Vagina (tissue), 2 donors: ENCODE data around the gene TXNRD2. TPM values are rescaled to one million over a fixed set of nuclear protein-coding genes. Genes with fewer than 3 reads are reported as not detected.
A peak's percentile ranks its signal among the peaks of the same experiment; 100 is the strongest.

ENCODE experiments used
- DNase-seq, 2 donors: peaks; one replicate each; pipeline ENCODE4 v3.0.0-alpha.2; 2017; ENCODE audit errors: extremely low spot score in 2 of 2
- H3K27ac ChIP-seq: fragments of 200-600 bp; sonication (generic); one replicate; pipeline ENCODE4 v1.5.1; 2019
- H3K27me3 ChIP-seq: fragments of 200-600 bp; sonication (generic); one replicate; pipeline ENCODE4 v1.5.1; 2019
- H3K36me3 ChIP-seq, 2 donors: fragments of 200-600 bp; sonication (generic); one replicate each; pipeline ENCODE4 v1.5.1; 2017 to 2019
- H3K4me1 ChIP-seq: fragments of 200-600 bp; sonication (generic); one replicate; pipeline ENCODE4 v1.5.1; 2019
- H3K4me3 ChIP-seq, 2 donors: fragments of 200-600 bp; sonication (generic); 1 replicate in 1 of 2; 2 replicates in 1 of 2; pipeline ENCODE4 v1.5.1; 2016 to 2019
- H3K9me3 ChIP-seq: fragments of 200-600 bp; sonication (generic); one replicate; pipeline ENCODE4 v1.5.1; 2019
- POLR2A ChIP-seq, 2 donors: fragments of 450-650 bp; IDR thresholded peaks; one replicate each; pipeline ENCODE4 v1.6.1; 2017; ENCODE audit warnings: antibody characterized with exemption in 2 of 2, mild to moderate bottlenecking in 2 of 2, moderate library complexity in 2 of 2
- POLR2AphosphoS5 ChIP-seq, 2 donors: sonication (generic); formaldehyde crosslinking; IDR thresholded peaks; one replicate each; pipeline ENCODE4 v1.9.0; 2017; ENCODE audit warnings: antibody characterized with exemption in 2 of 2, mild to moderate bottlenecking in 2 of 2, low read depth in 1 of 2; ENCODE audit not compliant: insufficient read depth in 1 of 2
- intact Hi-C: fragments of 100-400 bp; cut with DNase I; formaldehyde crosslinking; loops from one replicate; pipeline ENCODE4 v1.15.1; 2023
- total RNA-seq: library from RNA; depleted of rRNA; stranded (reverse); fragments of >200 nt; gene quantifications from one replicate; pipeline ENCODE4 v1.2.3, GENCODE V29; 2016
- TF ChIP-seq, protein P1 (sequence below), 3 experiments: fragments of 450-650 bp in 2 of 3; fragments of 200-600 bp in 1 of 3; sonication (generic) in 1 of 3; IDR thresholded peaks; one replicate each; pipeline ENCODE4 v1.5.1; 2017 to 2019; ENCODE audit warnings: antibody characterized with exemption in 3 of 3, mild to moderate bottlenecking in 2 of 3, moderate library complexity in 2 of 3

TXNRD2 gene
- total RNA-seq, 1 donor from 2014 or later, result 13.5 TPM

DNA sequence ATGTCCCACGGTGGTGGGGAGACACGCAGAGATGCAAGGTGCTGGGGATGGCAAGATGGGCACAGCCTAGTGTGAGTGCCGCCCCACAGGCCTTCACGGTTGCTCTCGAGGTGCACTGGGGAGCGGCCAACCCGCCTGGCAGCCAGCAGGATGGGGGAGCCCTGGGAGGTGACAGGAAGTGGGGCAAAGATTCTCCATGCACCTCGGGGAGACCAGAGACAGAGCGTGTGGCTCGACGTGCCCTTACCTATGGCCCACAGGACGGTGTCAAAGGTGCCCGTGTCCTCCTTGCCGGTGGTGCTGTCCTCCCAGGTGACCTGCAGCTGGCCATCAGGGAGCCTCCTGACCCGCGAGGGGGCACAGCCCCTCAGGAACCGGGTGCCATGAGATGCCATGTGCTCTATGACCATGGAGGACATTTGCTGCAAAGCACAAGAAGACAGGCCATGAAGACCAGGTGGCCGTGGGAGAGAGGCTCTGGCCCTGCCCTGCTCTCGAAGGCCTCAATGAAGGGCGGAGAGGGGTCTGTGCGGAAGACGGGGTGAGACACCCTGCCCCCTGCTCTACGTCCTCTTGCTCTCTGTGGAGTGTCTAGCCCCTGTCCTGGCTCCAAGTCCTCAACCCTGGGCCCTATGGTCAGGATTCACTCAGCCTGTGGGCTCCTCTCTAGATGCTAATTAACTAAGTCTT is 46.3 kb downstream of the TXNRD2 start:
- TF ChIP-seq, protein P1, sequence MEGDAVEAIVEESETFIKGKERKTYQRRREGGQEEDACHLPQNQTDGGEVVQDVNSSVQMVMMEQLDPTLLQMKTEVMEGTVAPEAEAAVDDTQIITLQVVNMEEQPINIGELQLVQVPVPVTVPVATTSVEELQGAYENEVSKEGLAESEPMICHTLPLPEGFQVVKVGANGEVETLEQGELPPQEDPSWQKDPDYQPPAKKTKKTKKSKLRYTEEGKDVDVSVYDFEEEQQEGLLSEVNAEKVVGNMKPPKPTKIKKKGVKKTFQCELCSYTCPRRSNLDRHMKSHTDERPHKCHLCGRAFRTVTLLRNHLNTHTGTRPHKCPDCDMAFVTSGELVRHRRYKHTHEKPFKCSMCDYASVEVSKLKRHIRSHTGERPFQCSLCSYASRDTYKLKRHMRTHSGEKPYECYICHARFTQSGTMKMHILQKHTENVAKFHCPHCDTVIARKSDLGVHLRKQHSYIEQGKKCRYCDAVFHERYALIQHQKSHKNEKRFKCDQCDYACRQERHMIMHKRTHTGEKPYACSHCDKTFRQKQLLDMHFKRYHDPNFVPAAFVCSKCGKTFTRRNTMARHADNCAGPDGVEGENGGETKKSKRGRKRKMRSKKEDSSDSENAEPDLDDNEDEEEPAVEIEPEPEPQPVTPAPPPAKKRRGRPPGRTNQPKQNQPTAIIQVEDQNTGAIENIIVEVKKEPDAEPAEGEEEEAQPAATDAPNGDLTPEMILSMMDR (IDR thresholded peaks at IDR 0.05), result no peak
- TF ChIP-seq POLR2AphosphoS5 (IDR thresholded peaks at IDR 0.05; ENCODE audit: insufficient read depth in 1 of 2, low read depth in 1 of 2), result no peak
- TF ChIP-seq POLR2A (IDR thresholded peaks at IDR 0.05), result no peak
- Histone ChIP-seq H3K4me1 (peaks cover 26% of the 10 kb centered on the region), H3K36me3 (peaks cover 0 to 9% of the 10 kb centered on the region in 2 donors), H3K4me3 (no peak overlapping the region), H3K9me3 (no peaks in the 10 kb centered on the region), H3K27me3 (no peaks in the 10 kb centered on the region), H3K27ac (no peak overlapping the region)
- intact Hi-C loops, result no loop called here
- DNase-seq, result no peak

DNA sequence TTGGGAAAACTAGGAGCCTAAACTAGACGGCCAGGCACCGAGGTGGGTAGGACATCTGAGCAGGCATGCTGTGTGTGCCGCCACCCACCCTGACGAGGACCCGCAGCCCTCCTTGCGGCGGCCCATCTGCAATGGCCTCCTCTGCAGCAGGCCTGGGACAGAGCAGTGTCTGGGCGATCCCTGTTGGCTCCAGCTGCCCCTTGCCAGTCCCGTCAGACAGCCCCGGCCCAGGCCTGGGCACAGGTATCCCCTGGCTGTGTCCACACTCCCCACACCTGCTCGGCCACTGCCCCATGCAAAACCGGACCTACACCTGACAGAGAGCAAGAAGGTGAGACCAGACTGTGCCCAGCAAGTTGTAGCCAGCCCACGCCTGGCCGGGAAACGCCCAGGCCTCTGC is 48.3 kb downstream of the TXNRD2 start:
- no peak for DNase-seq
- intact Hi-C loops, result no loop called here
- no peaks in the 10 kb centered on the region for H3K9me3 ChIP-seq
- H3K4me1 ChIP-seq, result peaks cover 26% of the 10 kb centered on the region
- peaks cover 0 to 9% of the 10 kb centered on the region in 2 donors for H3K36me3 ChIP-seq
- TF ChIP-seq POLR2AphosphoS5 (IDR thresholded peaks at IDR 0.05; ENCODE audit: insufficient read depth in 1 of 2, low read depth in 1 of 2), result no peak
- TF ChIP-seq, protein P1 (IDR thresholded peaks at IDR 0.05), result no peak
- no peak for TF ChIP-seq POLR2A (IDR thresholded peaks at IDR 0.05)
- H3K4me3 ChIP-seq, result no peak overlapping the region
- H3K27me3 ChIP-seq, result no peaks in the 10 kb centered on the region
- H3K27ac ChIP-seq, result peak overlapping the region; percentile 84

DNA sequence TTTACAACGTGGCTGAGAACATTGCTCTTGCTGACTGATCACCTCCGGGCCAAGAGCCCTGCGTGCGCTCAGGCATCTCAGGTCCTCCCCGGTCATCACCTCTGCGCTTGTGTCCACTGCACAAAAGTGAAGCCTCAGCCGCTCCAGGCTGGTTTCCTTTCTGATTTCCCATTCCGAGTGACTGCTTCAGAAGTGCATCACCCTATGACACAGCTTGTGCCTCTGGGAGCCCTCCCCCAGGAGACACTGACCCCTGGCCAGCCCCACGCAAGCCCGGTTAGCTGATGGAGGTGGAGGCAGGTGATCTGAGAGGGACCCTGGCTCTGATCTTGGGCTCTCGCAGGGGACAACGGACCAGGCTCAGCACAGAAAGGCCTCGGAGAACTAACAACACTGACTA is 48.7 kb downstream of the TXNRD2 start:
- Histone ChIP-seq H3K27ac (peak overlapping the region; percentile 84), H3K4me3 (no peak overlapping the region), H3K4me1 (peaks cover 26% of the 10 kb centered on the region), H3K9me3 (no peaks in the 10 kb centered on the region), H3K36me3 (peaks cover 0 to 5% of the 10 kb centered on the region in 2 donors), H3K27me3 (no peaks in the 10 kb centered on the region)
- DNase-seq, result no peak
- TF ChIP-seq POLR2A (IDR thresholded peaks at IDR 0.05) (no peak), POLR2AphosphoS5 (IDR thresholded peaks at IDR 0.05; ENCODE audit: insufficient read depth in 1 of 2, low read depth in 1 of 2) (no peak)
- TF ChIP-seq, protein P1 (IDR thresholded peaks at IDR 0.05), result no peak
- intact Hi-C loops, result no loop called here

DNA sequence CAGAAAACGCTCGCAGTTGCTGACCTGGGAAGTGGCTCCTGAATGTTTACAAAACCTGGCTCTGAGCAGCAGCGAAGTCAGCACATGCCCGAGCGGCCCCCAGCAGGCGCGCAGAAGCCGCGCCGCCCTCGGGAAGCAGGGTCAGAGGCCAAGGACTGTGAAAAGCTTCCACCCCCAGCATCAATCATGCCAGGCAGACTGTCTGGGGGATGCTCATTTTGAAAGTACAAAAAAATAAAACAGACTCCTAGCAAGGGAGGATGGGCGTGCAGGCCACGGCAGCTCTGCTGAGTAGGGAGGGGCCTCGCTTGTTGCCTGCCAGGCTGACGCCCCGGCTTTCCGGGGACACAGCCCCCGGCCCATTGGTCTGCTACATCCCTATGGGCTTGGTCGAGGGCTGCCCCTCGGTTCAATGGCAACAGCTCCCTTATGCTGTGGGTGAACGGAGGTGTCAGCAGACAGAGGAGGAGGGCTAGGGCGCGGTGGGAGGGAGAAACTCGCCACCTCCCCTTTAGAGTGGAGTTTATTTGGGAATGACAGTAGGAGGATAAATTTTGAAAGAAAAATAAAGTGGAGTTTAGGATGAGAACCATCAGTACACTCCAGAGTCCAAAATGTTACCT is 49.2 kb downstream of the TXNRD2 start:
- no peaks in the 10 kb centered on the region for H3K9me3 ChIP-seq
- peak overlapping the region in 1 of 2 donors; percentile 3 for H3K4me3 ChIP-seq
- no peak for DNase-seq
- intact Hi-C loops, result no loop called here
- peak overlapping the region; percentile 84 for H3K27ac ChIP-seq
- no peaks in the 10 kb centered on the region for H3K36me3 ChIP-seq
- H3K4me1 ChIP-seq, result peaks cover 27% of the 10 kb centered on the region
- no peaks in the 10 kb centered on the region for H3K27me3 ChIP-seq
- TF ChIP-seq, protein P1 (IDR thresholded peaks at IDR 0.05), result no peak
